ENCODE results near the gene CCDC192.

GRCh38 chr5:127834554-127834953 is 131.4 kb downstream of the CCDC192 start:
- TF ChIP-seq, protein P1, sequence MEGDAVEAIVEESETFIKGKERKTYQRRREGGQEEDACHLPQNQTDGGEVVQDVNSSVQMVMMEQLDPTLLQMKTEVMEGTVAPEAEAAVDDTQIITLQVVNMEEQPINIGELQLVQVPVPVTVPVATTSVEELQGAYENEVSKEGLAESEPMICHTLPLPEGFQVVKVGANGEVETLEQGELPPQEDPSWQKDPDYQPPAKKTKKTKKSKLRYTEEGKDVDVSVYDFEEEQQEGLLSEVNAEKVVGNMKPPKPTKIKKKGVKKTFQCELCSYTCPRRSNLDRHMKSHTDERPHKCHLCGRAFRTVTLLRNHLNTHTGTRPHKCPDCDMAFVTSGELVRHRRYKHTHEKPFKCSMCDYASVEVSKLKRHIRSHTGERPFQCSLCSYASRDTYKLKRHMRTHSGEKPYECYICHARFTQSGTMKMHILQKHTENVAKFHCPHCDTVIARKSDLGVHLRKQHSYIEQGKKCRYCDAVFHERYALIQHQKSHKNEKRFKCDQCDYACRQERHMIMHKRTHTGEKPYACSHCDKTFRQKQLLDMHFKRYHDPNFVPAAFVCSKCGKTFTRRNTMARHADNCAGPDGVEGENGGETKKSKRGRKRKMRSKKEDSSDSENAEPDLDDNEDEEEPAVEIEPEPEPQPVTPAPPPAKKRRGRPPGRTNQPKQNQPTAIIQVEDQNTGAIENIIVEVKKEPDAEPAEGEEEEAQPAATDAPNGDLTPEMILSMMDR (IDR thresholded peaks at IDR 0.05; ENCODE audit: low read depth, low read length) = no peak
- no peak for TF ChIP-seq EZH2phosphoT487 (IDR thresholded peaks at IDR 0.05; ENCODE audit: low read depth)
